ENCODE data around the gene HSF2. TPM values are rescaled to one million over a fixed set of nuclear protein-coding genes. Genes with fewer than 3 reads are reported as not detected.
"Not testable (repeated sequence)": the region's sequence is repeated elsewhere in the genome, so short reads cannot be mapped to it uniquely, and the experiment has no call there.

The HSF2 gene
- total RNA-seq, 1 donor from 2014 or later = 27.8 TPM

- Mint-ChIP-seq H3K27ac (no peak overlapping the region), H3K9me3 (no peaks in the 10 kb centered on the region), H3K27me3 (ENCODE audit: low read depth) (no peaks in the 10 kb centered on the region), H3K4me3 (no peak overlapping the region), H3K36me3 (peaks cover 44% of the 10 kb centered on the region), H3K4me1 (peaks cover 13% of the 10 kb centered on the region)
- no peak for TF ChIP-seq CTCF (IDR thresholded peaks at IDR 0.05; ENCODE audit: unreplicated experiment)
- DNase-seq (ENCODE audit: low spot score in 2 of 2, unreplicated experiment in 2 of 2) = no peak
Observed at GRCh38 chr6:122454673-122455072, 55.2 kb downstream of the HSF2 start.

GRCh38 chr6:122455116-122455515, 55.7 kb downstream of the HSF2 start:
- H3K4me1 Mint-ChIP-seq = peaks cover 14% of the 10 kb centered on the region
- H3K4me3 Mint-ChIP-seq; DNase-seq (ENCODE audit: low spot score in 2 of 2, unreplicated experiment in 2 of 2); H3K9me3 Mint-ChIP-seq; H3K27ac Mint-ChIP-seq; H3K27me3 Mint-ChIP-seq (ENCODE audit: low read depth): not testable (repeated sequence)
- peaks cover 44% of the 10 kb centered on the region for H3K36me3 Mint-ChIP-seq

- Mint-ChIP-seq H3K4me1 (peaks cover 23% of the 10 kb centered on the region), H3K27me3 (ENCODE audit: low read depth) (no peaks in the 10 kb centered on the region), H3K36me3 (peaks cover 35% of the 10 kb centered on the region), H3K4me3 (no peak overlapping the region), H3K27ac (no peak overlapping the region), H3K9me3 (peaks cover 9% of the 10 kb centered on the region)
- TF ChIP-seq CTCF (IDR thresholded peaks at IDR 0.05; ENCODE audit: unreplicated experiment) = no peak
- DNase-seq (ENCODE audit: low spot score in 2 of 2, unreplicated experiment in 2 of 2) = no peak
Observed at GRCh38 chr6:122458087-122458486, 58.6 kb downstream of the HSF2 start.

- H3K36me3 Mint-ChIP-seq = peaks cover 32% of the 10 kb centered on the region
Observed at GRCh38 chr6:122459240-122459639, 59.8 kb downstream of the HSF2 start.

GRCh38 chr6:122459865-122460416, 60.5 kb downstream of the HSF2 start:
- peaks cover 22% of the 10 kb centered on the region for H3K9me3 Mint-ChIP-seq

More at GRCh38 chr6:122459240-122459639, 59.8 kb downstream of the HSF2 start:
- peaks cover 23% of the 10 kb centered on the region for H3K4me1 Mint-ChIP-seq
- peak overlapping the region; percentile 87 for H3K27ac Mint-ChIP-seq
- peaks cover 19% of the 10 kb centered on the region for H3K9me3 Mint-ChIP-seq
- TF ChIP-seq CTCF (IDR thresholded peaks at IDR 0.05; ENCODE audit: unreplicated experiment) = no peak
- DNase-seq (ENCODE audit: low spot score in 2 of 2, unreplicated experiment in 2 of 2) = no peak
- no peaks in the 10 kb centered on the region for H3K27me3 Mint-ChIP-seq (ENCODE audit: low read depth)
- no peak overlapping the region for H3K4me3 Mint-ChIP-seq

GRCh38 chr6:122461885-122462284, 62.4 kb downstream of the HSF2 start:
- no peak for TF ChIP-seq CTCF (IDR thresholded peaks at IDR 0.05; ENCODE audit: unreplicated experiment)
- peaks cover 28% of the 10 kb centered on the region for H3K36me3 Mint-ChIP-seq
- H3K27me3 Mint-ChIP-seq (ENCODE audit: low read depth) = no peaks in the 10 kb centered on the region
- DNase-seq (ENCODE audit: low spot score in 2 of 2, unreplicated experiment in 2 of 2) = no peak
- no peak overlapping the region for H3K4me3 Mint-ChIP-seq
- no peak overlapping the region for H3K27ac Mint-ChIP-seq
- peaks cover 22% of the 10 kb centered on the region for H3K9me3 Mint-ChIP-seq
- H3K4me1 Mint-ChIP-seq = peaks cover 23% of the 10 kb centered on the region

More at GRCh38 chr6:122459865-122460416, 60.5 kb downstream of the HSF2 start:
- Mint-ChIP-seq H3K4me1 (peaks cover 23% of the 10 kb centered on the region), H3K36me3 (peaks cover 28% of the 10 kb centered on the region), H3K27ac (peak overlapping the region; percentile 87)
- not testable (repeated sequence) for H3K27me3 Mint-ChIP-seq (ENCODE audit: low read depth); DNase-seq (ENCODE audit: low spot score in 2 of 2, unreplicated experiment in 2 of 2); H3K4me3 Mint-ChIP-seq

All from mesothelial cell of epicardium (in vitro differentiated cells).